GM12891 (cell line): ENCODE measurements around the gene TTC32.

Experiments
- POLR2A ChIP-seq: IDR thresholded peaks from 2 replicates; pipeline ENCODE4 v1.6.1; 2011; ENCODE audit warnings: low read depth, low read length, control low read depth
- POLR2AphosphoS5 ChIP-seq: IDR thresholded peaks from 2 replicates; pipeline ENCODE4 v1.6.1; 2011; ENCODE audit warnings: low read depth, low read length, control low read depth
- TAF1 ChIP-seq: IDR thresholded peaks from 2 replicates; pipeline ENCODE4 v1.6.1; 2011; ENCODE audit warnings: low read depth, low read length, control low read depth

DNA sequence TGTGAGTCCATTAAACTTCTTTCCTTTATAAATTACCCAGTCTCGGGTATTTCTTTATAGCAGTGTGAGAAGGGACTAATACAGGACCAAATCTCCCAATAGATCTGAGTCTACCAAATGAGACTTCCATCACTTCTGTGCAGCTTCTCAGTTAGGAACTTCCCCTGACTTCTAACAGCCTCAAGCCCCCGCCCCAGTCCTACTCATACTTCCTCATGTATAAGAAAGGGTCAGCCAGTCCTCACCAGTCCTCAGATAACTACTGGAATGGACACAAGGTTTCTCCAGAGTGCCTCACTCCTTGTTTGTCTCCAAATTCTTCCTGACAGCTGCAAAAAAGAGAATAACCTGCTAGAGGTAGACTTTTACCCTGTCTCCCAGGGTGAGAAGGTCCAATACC lies 19.5 kb downstream of the TTC32 start:
- no peak for TF ChIP-seq POLR2A
- no peak for TF ChIP-seq TAF1
- TF ChIP-seq POLR2AphosphoS5 = no peak
